ENCODE measurements around the gene DDN.

The DDN gene

GRCh38 chr12:49014547-49014946 lies 15.4 kb upstream of the DDN start:
- Histone ChIP-seq H3K4me1 (ENCODE audit: control insufficient read depth in 2 of 2, insufficient read depth in 2 of 2, low read length in 2 of 2) (peaks cover 9 to 16% of the 10 kb centered on the region in 2 donors), H3K27ac (ENCODE audit: low read depth in 2 of 2, low read length in 2 of 2) (no peak overlapping the region), H3K36me3 (ENCODE audit: control insufficient read depth in 2 of 2, insufficient read depth in 2 of 2, low read length in 2 of 2) (peaks cover 8 to 23% of the 10 kb centered on the region in 2 donors), H3K4me3 (ENCODE audit: low read length in 2 of 2) (no peak overlapping the region), H3K9ac (ENCODE audit: low read depth in 1 of 2, low read length in 2 of 2) (no peak overlapping the region), H3K27me3 (ENCODE audit: control insufficient read depth in 2 of 2, insufficient read depth in 2 of 2, low read length in 2 of 2) (no peaks in the 10 kb centered on the region), H3K9me3 (ENCODE audit: control insufficient read depth in 2 of 2, low read length in 2 of 2) (no peaks in the 10 kb centered on the region)

- Histone ChIP-seq H3K4me3 (ENCODE audit: low read length in 2 of 2) (no peak overlapping the region), H3K27me3 (ENCODE audit: control insufficient read depth in 2 of 2, insufficient read depth in 2 of 2, low read length in 2 of 2) (no peaks in the 10 kb centered on the region), H3K9ac (ENCODE audit: low read depth in 1 of 2, low read length in 2 of 2) (no peak overlapping the region), H3K9me3 (ENCODE audit: control insufficient read depth in 2 of 2, low read length in 2 of 2) (no peaks in the 10 kb centered on the region), H3K4me1 (ENCODE audit: control insufficient read depth in 2 of 2, insufficient read depth in 2 of 2, low read length in 2 of 2) (peaks cover 9 to 14% of the 10 kb centered on the region in 2 donors), H3K27ac (ENCODE audit: low read depth in 2 of 2, low read length in 2 of 2) (no peak overlapping the region), H3K36me3 (ENCODE audit: control insufficient read depth in 2 of 2, insufficient read depth in 2 of 2, low read length in 2 of 2) (peaks cover 8 to 23% of the 10 kb centered on the region in 2 donors)
Observed at GRCh38 chr12:49013428-49013827, 14.3 kb upstream of the DDN start.

- Histone ChIP-seq H3K27ac (ENCODE audit: low read depth in 2 of 2, low read length in 2 of 2) (no peak overlapping the region), H3K36me3 (ENCODE audit: control insufficient read depth in 2 of 2, insufficient read depth in 2 of 2, low read length in 2 of 2) (peaks cover 8 to 23% of the 10 kb centered on the region in 2 donors), H3K4me3 (ENCODE audit: low read length in 2 of 2) (no peak overlapping the region), H3K9ac (ENCODE audit: low read depth in 1 of 2, low read length in 2 of 2) (no peak overlapping the region), H3K4me1 (ENCODE audit: control insufficient read depth in 2 of 2, insufficient read depth in 2 of 2, low read length in 2 of 2) (peaks cover 3 to 8% of the 10 kb centered on the region in 2 donors), H3K9me3 (ENCODE audit: control insufficient read depth in 2 of 2, low read length in 2 of 2) (no peaks in the 10 kb centered on the region), H3K27me3 (ENCODE audit: control insufficient read depth in 2 of 2, insufficient read depth in 2 of 2, low read length in 2 of 2) (no peaks in the 10 kb centered on the region)
Observed at GRCh38 chr12:49012739-49013138, 13.6 kb upstream of the DDN start.

- H3K9me3 ChIP-seq (ENCODE audit: control insufficient read depth in 2 of 2, low read length in 2 of 2) = no peaks in the 10 kb centered on the region
- no peak overlapping the region for H3K9ac ChIP-seq (ENCODE audit: low read depth in 1 of 2, low read length in 2 of 2)
- H3K27ac ChIP-seq (ENCODE audit: low read depth in 2 of 2, low read length in 2 of 2) = no peak overlapping the region
Observed at GRCh38 chr12:49010092-49010668, 11.0 kb upstream of the DDN start.

GRCh38 chr12:49008943-49009342 lies 9.8 kb upstream of the DDN start:
- H3K27me3 ChIP-seq (ENCODE audit: control insufficient read depth in 2 of 2, insufficient read depth in 2 of 2, low read length in 2 of 2) = no peaks in the 10 kb centered on the region
- H3K9me3 ChIP-seq (ENCODE audit: control insufficient read depth in 2 of 2, low read length in 2 of 2) = no peaks in the 10 kb centered on the region
- H3K4me3 ChIP-seq (ENCODE audit: low read length in 2 of 2) = no peak overlapping the region
- H3K27ac ChIP-seq (ENCODE audit: low read depth in 2 of 2, low read length in 2 of 2) = no peak overlapping the region
- no peak overlapping the region for H3K9ac ChIP-seq (ENCODE audit: low read depth in 1 of 2, low read length in 2 of 2)
- H3K36me3 ChIP-seq (ENCODE audit: control insufficient read depth in 2 of 2, insufficient read depth in 2 of 2, low read length in 2 of 2) = peaks cover 20 to 38% of the 10 kb centered on the region in 2 donors
- no peaks in the 10 kb centered on the region for H3K4me1 ChIP-seq (ENCODE audit: control insufficient read depth in 2 of 2, insufficient read depth in 2 of 2, low read length in 2 of 2)

More at GRCh38 chr12:49010092-49010668, 11.0 kb upstream of the DDN start:
- H3K36me3 ChIP-seq (ENCODE audit: control insufficient read depth in 2 of 2, insufficient read depth in 2 of 2, low read length in 2 of 2) = peaks cover 11 to 28% of the 10 kb centered on the region in 2 donors
- H3K27me3 ChIP-seq (ENCODE audit: control insufficient read depth in 2 of 2, insufficient read depth in 2 of 2, low read length in 2 of 2) = no peaks in the 10 kb centered on the region
- no peak overlapping the region for H3K4me3 ChIP-seq (ENCODE audit: low read length in 2 of 2)
- H3K4me1 ChIP-seq (ENCODE audit: control insufficient read depth in 2 of 2, insufficient read depth in 2 of 2, low read length in 2 of 2) = no peaks in the 10 kb centered on the region

GRCh38 chr12:49000346-49000745 lies 1.2 kb upstream of the DDN start:
- Histone ChIP-seq H3K9ac (ENCODE audit: low read depth in 1 of 2, low read length in 2 of 2) (no peak overlapping the region), H3K4me3 (ENCODE audit: low read length in 2 of 2) (no peak overlapping the region), H3K4me1 (ENCODE audit: control insufficient read depth in 2 of 2, insufficient read depth in 2 of 2, low read length in 2 of 2) (peaks cover 27 to 30% of the 10 kb centered on the region in 2 donors), H3K9me3 (ENCODE audit: control insufficient read depth in 2 of 2, low read length in 2 of 2) (no peaks in the 10 kb centered on the region), H3K27ac (ENCODE audit: low read depth in 2 of 2, low read length in 2 of 2) (no peak overlapping the region), H3K36me3 (ENCODE audit: control insufficient read depth in 2 of 2, insufficient read depth in 2 of 2, low read length in 2 of 2) (peaks cover 28 to 33% of the 10 kb centered on the region in 2 donors), H3K27me3 (ENCODE audit: control insufficient read depth in 2 of 2, insufficient read depth in 2 of 2, low read length in 2 of 2) (peaks cover 27% of the 10 kb centered on the region in 2 donors)

- Histone ChIP-seq H3K36me3 (ENCODE audit: control insufficient read depth in 2 of 2, insufficient read depth in 2 of 2, low read length in 2 of 2) (peaks cover 17 to 21% of the 10 kb centered on the region in 2 donors), H3K9ac (ENCODE audit: low read depth in 1 of 2, low read length in 2 of 2) (peak overlapping the region in 1 of 2 donors; percentile 9), H3K4me1 (ENCODE audit: control insufficient read depth in 2 of 2, insufficient read depth in 2 of 2, low read length in 2 of 2) (peaks cover 27 to 30% of the 10 kb centered on the region in 2 donors), H3K27me3 (ENCODE audit: control insufficient read depth in 2 of 2, insufficient read depth in 2 of 2, low read length in 2 of 2) (peaks cover 30 to 39% of the 10 kb centered on the region in 2 donors), H3K9me3 (ENCODE audit: control insufficient read depth in 2 of 2, low read length in 2 of 2) (no peaks in the 10 kb centered on the region), H3K4me3 (ENCODE audit: low read length in 2 of 2) (peak overlapping the region; percentile 52 to 60), H3K27ac (ENCODE audit: low read depth in 2 of 2, low read length in 2 of 2) (no peak overlapping the region)
Observed at GRCh38 chr12:48998497-48999353, 450 bp downstream of the DDN start.

GRCh38 chr12:48997719-48998496 lies 1.3 kb downstream of the DDN start:
- H3K4me1 ChIP-seq (ENCODE audit: control insufficient read depth in 2 of 2, insufficient read depth in 2 of 2, low read length in 2 of 2) = peaks cover 27 to 30% of the 10 kb centered on the region in 2 donors
- H3K27me3 ChIP-seq (ENCODE audit: control insufficient read depth in 2 of 2, insufficient read depth in 2 of 2, low read length in 2 of 2) = peaks cover 34 to 43% of the 10 kb centered on the region in 2 donors
- peaks cover 13% of the 10 kb centered on the region in 2 donors for H3K36me3 ChIP-seq (ENCODE audit: control insufficient read depth in 2 of 2, insufficient read depth in 2 of 2, low read length in 2 of 2)
- peak overlapping the region; percentile 31 to 60 for H3K4me3 ChIP-seq (ENCODE audit: low read length in 2 of 2)
- H3K9me3 ChIP-seq (ENCODE audit: control insufficient read depth in 2 of 2, low read length in 2 of 2) = no peaks in the 10 kb centered on the region
- peak overlapping the region in 1 of 2 donors; percentile 35 for H3K9ac ChIP-seq (ENCODE audit: low read depth in 1 of 2, low read length in 2 of 2)
- no peak overlapping the region for H3K27ac ChIP-seq (ENCODE audit: low read depth in 2 of 2, low read length in 2 of 2)

- Histone ChIP-seq H3K4me1 (ENCODE audit: control insufficient read depth in 2 of 2, insufficient read depth in 2 of 2, low read length in 2 of 2) (peaks cover 27 to 30% of the 10 kb centered on the region in 2 donors), H3K27me3 (ENCODE audit: control insufficient read depth in 2 of 2, insufficient read depth in 2 of 2, low read length in 2 of 2) (peaks cover 33 to 44% of the 10 kb centered on the region in 2 donors), H3K9ac (ENCODE audit: low read depth in 1 of 2, low read length in 2 of 2) (peak overlapping the region in 1 of 2 donors; percentile 35), H3K4me3 (ENCODE audit: low read length in 2 of 2) (peak overlapping the region; percentile 20 to 60), H3K27ac (ENCODE audit: low read depth in 2 of 2, low read length in 2 of 2) (no peak overlapping the region), H3K36me3 (ENCODE audit: control insufficient read depth in 2 of 2, insufficient read depth in 2 of 2, low read length in 2 of 2) (peaks cover 5 to 7% of the 10 kb centered on the region in 2 donors), H3K9me3 (ENCODE audit: control insufficient read depth in 2 of 2, low read length in 2 of 2) (no peaks in the 10 kb centered on the region)
Observed at GRCh38 chr12:48996794-48997718, 2.1 kb downstream of the DDN start.

Measured in mucosa of rectum (tissue), 2 donors.